SIG-M5 (cell line): ENCODE data around the gene CDKL1.
A peak's percentile ranks its signal among the peaks of the same experiment; 100 is the strongest.
"Not testable (repeated sequence)": the region's sequence is repeated elsewhere in the genome, so short reads cannot be mapped to it uniquely, and the experiment has no call there.

ENCODE experiments used
- DNase-seq: peaks from one replicate; lab custom pipeline; 2025; lab: John Stamatoyannopoulos, UW

Gene CDKL1

DNA sequence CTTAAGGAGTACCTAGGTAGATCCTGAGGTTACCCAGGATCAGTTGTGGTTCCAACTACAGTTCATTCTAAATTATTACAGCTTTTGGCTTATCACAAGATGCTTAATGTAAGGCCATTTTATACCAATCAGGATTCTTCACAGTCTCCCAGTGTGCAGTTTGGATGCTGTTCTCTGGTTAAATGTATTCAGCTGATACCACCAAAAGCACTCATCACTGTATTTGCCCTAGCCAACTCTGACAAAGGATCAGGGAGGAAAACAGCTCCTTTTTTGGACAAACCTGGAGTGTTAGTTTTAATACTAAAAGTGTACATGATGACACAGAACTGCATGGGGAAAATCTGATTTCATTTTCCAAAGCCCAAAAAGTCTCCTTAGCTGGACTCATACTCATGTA lies 65.1 kb downstream of the CDKL1 start:
- no peak for DNase-seq

DNA sequence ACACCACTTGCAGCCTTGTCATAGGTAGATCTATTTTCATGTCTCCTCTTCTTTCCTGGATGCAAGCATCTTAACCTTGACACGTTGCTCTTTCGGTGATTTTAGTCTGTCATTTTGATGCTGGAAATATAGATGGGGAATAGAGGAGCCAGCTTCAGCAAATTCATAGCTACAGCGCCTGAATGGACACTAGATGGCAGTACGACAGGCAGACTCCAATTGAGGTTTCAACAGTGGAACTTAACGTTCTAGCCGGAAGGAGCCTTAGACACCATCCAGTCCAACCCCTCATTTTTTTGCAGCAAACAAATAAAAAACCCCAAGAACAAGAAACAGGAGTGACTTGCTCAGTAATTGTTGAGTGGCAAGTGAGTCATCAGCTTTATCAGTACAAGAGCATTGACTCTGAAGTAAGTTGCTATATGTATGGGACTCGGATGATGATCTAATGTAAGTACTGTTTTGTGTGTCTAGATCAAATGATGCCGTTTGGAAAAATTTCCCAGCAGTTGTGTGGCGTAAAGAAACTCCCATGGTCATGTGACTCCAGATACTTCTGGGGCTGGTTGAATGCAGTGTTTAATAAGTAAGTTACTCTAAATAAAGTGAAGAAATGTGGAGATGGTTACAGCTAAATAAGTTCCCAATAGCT lies 75.5 kb downstream of the CDKL1 start:
- peak; percentile 79 for DNase-seq

DNA sequence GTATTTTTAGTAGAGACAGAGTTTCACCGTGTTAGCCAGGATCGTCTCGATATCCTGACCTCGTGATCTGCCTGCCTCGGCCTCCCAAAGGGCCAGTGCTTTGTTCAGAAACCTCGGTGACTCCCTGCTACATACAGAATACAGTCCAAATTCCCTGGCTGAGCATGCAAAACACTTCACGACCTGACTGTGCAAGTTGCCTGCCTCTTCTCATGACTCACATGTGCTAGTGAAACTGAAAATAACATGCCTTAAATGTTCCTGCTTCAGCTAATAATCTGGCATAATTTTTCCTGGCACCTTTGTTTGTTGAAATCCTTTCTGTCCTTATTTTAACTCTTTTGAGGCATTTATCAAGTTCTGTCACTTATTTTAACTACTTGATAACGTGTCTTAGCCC lies 76.4 kb downstream of the CDKL1 start:
- DNase-seq, result no peak

GRCh38 chr14:50319721-50320120 lies 77.0 kb downstream of the CDKL1 start:
- no peak for DNase-seq

GRCh38 chr14:50319293-50319692 lies 77.4 kb downstream of the CDKL1 start:
- DNase-seq, result no peak

GRCh38 chr14:50318031-50318626 lies 78.6 kb downstream of the CDKL1 start:
- DNase-seq, result no peak

- DNase-seq, result not testable (repeated sequence)
These were observed 82.6 kb downstream of the CDKL1 start for GRCh38 chr14:50314098-50314497.

GRCh38 chr14:50312734-50313054 lies 84.0 kb downstream of the CDKL1 start:
- no peak for DNase-seq

DNA sequence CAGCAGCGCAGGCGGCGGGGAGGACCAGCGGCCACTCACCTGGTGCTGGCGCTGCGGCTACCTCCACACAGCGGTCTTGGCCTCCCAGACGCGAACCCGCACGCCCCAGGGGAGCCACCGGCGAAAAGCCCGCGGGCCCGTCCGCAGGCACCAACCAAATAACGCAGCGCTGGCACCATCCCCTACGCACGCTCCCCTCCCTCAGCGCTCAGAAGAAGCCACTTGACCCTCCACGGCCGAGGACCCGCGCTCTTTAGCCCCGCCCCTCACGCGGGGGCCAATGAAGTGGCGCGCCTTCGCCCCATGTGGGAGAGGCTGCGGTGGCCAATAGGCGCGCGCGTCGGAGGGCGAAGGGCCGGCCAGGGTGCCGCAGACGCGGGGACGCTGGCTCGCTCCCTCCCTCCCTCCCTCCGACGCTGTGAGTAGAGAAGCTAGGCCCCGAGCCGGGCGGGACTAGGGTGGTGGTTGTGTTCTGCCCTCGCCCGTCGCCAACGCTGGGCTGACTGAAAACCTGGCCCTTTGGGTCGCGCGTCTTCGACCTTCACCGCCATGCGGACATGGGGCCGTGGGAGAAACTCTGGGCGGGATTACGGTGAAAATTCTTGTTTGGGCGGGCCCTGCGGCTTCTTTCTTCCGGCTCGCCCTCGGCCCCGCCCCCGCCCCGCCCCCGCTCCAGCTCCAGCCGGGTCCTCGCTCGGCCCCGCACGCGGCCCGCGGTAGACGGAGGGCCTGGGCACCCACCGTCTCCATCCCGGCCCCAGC lies 84.5 kb downstream of the CDKL1 start, which contains the start of the genes DMAC2L and L2HGDH:
Gene DMAC2L, plus strand, starts transcription at position 353 of the 762 bp plus-strand sequence. CDS start 9,164 bp downstream, outside the sequence.
Gene L2HGDH, minus strand, starts transcription at position 258 of the 762 bp plus-strand sequence. Its CDS starts 79 bp downstream, at position 179.
- DNase-seq, result peak; percentile 49

- DNase-seq, result no peak
These were observed 85.2 kb downstream of the CDKL1 start for GRCh38 chr14:50311337-50311971.

DNA sequence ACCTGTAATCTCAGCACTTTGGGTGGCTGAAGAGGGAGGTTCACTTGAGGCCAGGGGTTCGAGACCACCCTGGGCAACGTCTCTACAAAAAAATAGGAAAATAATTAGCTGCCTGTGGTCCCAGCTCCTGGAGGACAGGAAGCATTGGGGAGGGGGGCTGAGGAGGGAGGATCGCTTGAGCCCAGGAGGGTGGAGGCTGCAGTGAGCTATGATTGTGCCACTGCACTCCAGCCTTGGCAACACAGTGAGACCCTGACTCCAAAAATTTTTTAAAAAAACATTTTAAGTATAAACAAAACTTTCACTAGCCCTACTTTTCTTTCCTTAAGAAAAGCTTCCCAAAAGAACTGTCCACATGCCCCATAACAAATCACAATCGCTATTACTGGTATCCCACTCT lies 86.2 kb downstream of the CDKL1 start:
- DNase-seq, result no peak

DNA sequence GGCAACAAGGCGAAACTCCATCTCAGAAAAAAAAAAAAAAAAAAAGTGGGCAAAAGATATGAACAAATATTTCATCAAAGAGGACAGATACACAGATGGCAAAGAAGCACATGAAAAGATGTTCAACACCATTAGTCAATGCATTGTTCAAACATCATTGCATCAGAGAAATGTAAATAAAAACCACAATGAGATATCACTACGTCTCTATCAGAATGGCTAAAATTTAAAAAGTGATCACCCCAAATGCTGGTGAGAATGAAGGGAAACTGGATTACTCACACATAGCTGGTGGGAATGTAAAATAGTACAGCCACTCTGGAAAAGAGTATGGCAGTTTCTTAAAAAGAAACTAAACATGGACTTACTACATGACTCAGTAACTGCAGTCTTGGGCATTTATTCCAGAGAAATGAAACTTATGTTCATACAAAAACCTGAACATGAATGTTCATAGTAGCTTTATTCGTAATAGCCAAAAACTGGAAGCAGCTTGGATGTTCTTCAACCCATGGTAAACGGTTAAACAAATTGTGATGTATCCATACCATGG lies 88.2 kb downstream of the CDKL1 start:
- no peak for DNase-seq

DNA sequence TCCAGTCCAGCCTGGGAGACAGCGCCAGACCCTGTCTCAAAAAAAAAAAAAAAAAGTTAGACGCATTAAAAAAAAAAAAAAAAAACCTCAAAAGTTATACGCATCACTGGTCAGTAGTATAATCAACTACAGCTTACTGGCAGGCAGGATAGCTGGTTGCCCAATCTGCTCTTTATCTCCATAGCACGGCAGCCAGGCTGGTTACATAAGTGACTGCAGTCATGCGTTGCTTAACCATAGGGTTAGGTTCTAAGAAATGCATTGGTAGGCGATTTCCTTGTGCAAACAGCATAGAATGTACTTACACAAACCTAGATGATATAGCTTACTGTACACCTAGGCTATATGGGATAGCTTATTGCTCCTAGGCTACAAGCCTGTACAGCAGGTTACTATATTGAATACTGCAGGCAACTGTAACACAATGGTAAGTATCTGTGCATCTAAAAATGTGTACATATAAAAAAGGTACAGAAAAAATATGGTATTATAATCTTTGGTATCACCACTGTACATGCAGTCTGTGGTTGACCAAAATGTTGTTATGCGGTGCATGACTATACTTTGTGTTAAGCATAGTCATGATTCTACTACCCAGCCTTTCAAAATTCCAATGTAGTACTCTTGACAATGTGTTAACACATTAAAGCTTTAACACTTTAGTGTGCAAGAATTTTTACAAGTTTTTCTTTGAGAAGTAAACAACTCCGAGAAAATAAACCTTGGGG lies 92.8 kb downstream of the CDKL1 start:
- DNase-seq, result peak; percentile 61

GRCh38 chr14:50301914-50302313 lies 94.8 kb downstream of the CDKL1 start:
- DNase-seq, result no peak

DNA sequence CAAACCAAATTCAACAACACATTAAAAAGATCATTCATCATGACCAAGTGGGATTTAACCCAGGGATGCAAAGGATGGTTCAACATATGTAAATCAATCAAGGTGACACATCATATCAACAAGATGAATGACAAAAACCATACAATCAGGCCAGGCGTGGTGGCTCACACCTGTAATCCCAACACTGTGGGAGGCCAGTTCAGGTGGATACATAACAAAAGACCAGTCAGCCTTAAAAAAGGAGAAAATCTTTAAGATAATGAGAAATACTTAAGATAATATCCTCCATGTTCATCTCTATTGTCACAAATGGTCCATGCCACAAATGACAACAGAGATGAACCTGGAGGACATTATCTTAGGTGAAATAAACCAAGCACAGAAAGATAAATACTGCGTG lies 97.1 kb downstream of the CDKL1 start:
- no peak for DNase-seq

- no peak for DNase-seq
These were observed 106.4 kb downstream of the CDKL1 start for GRCh38 chr14:50290306-50290705.

DNA sequence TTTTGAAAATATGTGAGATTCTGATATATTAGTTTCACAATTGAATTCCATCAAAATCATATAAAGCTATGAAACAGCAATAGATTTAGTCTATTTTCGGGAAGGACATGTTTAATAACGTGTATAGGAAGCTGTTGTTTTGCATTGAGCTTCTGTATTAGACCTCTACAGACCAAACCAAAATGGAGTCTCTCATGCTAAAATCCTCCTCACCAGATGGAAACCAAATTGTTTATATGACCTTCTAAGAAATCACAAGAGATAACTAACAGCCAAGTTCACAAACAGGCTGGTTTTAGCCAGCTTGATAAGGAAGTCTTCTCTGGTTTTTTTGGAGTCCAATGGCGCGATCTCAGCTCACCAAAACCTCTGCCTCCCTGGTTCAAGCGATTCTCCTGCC lies 108.5 kb downstream of the CDKL1 start:
- no peak for DNase-seq

DNA sequence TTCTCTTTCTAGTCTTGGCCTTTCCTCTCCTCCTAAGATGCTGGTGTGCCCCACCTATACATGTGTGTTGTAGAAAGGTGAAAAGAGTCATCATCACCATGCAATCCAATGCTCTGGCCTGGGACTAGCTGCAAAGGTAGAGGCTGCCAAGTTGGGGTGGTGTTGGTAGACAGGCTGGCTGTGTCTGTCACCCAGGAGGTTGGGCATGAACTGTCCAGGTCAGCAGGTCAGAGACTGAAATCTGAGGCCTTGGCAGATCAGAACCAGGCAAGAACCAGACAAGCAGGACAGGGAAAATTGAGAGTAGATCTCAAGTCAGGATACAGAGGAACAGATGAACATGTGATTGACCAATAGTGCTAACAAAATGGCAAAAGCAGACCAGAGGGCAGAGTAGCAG lies 110.8 kb downstream of the CDKL1 start:
- no peak for DNase-seq
